GM12878 (cell line): ENCODE results near the gene TMEM72.

Experiments used
- EP300 ChIP-seq, 2 experiments: fragments of 150-350 bp in 1 of 2; IDR thresholded peaks; 2 replicates each; pipeline ENCODE4 v1.6.1; 2011 to 2012; ENCODE audit warnings: low read depth in 2 of 2, low read length in 2 of 2, borderline replicate concordance in 1 of 2, improper control_type of control experiment in 1 of 2, inconsistent platforms in 1 of 2; ENCODE audit not compliant: control insufficient read depth in 1 of 2
- NR2C2 ChIP-seq: IDR thresholded peaks from 2 replicates; pipeline ENCODE4 v1.6.1; 2011; ENCODE audit warnings: borderline replicate concordance, low read depth; ENCODE audit not compliant: control insufficient read depth, insufficient read length
- POLR2AphosphoS5 ChIP-seq: IDR thresholded peaks from 2 replicates; pipeline ENCODE4 v1.6.1; 2011; ENCODE audit warnings: mild to moderate bottlenecking, low read length, inconsistent platforms
- RFX5 ChIP-seq: IDR thresholded peaks from 2 replicates; pipeline ENCODE4 v1.6.1; 2011; ENCODE audit warnings: low read depth, low read length, improper control_type of control experiment
- TCF12 ChIP-seq: IDR thresholded peaks from 2 replicates; pipeline ENCODE4 v1.6.1; 2011; ENCODE audit warnings: low read depth, mild to moderate bottlenecking, low read length
- ZNF207 ChIP-seq: fragments of 450-650 bp; IDR thresholded peaks from 2 replicates; pipeline ENCODE4 v1.6.1; 2014; ENCODE audit warnings: antibody characterized with exemption, mild to moderate bottlenecking, borderline replicate concordance
- TF ChIP-seq, protein P1 (sequence below), 3 experiments: IDR thresholded peaks in 2 of 3; conservative IDR thresholded peaks in 1 of 3; 2 replicates each; pipeline ENCODE4 v1.5.1; 2011; ENCODE audit warnings: low read depth in 3 of 3, low read length in 3 of 3, mild to moderate bottlenecking in 3 of 3, control low read depth in 2 of 3, moderate library complexity in 2 of 3, inconsistent platforms in 1 of 3, mixed read lengths in 1 of 3; ENCODE audit not compliant: control insufficient read depth in 2 of 3, insufficient read depth in 1 of 3; ENCODE audit errors: extremely low read depth in 1 of 3
- TF ChIP-seq, protein P2 (sequence below): IDR thresholded peaks from 2 replicates; pipeline ENCODE4 v1.6.1; 2012; ENCODE audit warnings: improper control_type of control experiment, low read depth, low read length; ENCODE audit not compliant: insufficient replicate concordance

DNA sequence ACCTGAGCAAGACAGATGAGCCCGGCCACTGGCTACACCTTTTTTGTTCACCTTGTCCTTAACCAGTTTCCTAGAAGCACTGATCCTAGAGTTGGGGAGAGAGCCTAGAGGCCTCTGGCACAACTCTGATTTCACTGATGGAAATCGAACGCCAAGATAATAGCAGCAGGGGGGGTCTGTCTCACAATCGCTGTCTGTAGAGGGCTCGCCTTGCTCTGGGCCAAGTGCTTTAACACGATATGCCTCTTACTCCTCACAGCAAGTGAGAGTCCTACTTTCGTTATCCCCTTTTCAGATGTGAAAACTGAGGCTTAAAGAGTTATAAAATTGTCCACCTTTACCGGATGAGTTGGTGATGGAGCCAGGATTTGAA, 48.9 kb downstream of the TMEM72 start:
- TF ChIP-seq RFX5 (no peak), POLR2AphosphoS5 (no peak), NR2C2 (no peak), ZNF207 (no peak), EP300 (IDR thresholded peaks at IDR 0.05; ENCODE audit: borderline replicate concordance in 1 of 2, control insufficient read depth in 1 of 2, low read depth in 2 of 2, low read length in 2 of 2) (no peak), TCF12 (no peak)
- TF ChIP-seq, protein P1, sequence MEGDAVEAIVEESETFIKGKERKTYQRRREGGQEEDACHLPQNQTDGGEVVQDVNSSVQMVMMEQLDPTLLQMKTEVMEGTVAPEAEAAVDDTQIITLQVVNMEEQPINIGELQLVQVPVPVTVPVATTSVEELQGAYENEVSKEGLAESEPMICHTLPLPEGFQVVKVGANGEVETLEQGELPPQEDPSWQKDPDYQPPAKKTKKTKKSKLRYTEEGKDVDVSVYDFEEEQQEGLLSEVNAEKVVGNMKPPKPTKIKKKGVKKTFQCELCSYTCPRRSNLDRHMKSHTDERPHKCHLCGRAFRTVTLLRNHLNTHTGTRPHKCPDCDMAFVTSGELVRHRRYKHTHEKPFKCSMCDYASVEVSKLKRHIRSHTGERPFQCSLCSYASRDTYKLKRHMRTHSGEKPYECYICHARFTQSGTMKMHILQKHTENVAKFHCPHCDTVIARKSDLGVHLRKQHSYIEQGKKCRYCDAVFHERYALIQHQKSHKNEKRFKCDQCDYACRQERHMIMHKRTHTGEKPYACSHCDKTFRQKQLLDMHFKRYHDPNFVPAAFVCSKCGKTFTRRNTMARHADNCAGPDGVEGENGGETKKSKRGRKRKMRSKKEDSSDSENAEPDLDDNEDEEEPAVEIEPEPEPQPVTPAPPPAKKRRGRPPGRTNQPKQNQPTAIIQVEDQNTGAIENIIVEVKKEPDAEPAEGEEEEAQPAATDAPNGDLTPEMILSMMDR (IDR thresholded peaks at IDR 0.05 in 2 of 3, conservative IDR thresholded peaks at IDR 0.05 in 1 of 3; ENCODE audit: control insufficient read depth in 2 of 3, extremely low read depth in 1 of 3, insufficient read depth in 1 of 3, low read depth in 3 of 3, low read length in 3 of 3), result no peak
- TF ChIP-seq, protein P2, sequence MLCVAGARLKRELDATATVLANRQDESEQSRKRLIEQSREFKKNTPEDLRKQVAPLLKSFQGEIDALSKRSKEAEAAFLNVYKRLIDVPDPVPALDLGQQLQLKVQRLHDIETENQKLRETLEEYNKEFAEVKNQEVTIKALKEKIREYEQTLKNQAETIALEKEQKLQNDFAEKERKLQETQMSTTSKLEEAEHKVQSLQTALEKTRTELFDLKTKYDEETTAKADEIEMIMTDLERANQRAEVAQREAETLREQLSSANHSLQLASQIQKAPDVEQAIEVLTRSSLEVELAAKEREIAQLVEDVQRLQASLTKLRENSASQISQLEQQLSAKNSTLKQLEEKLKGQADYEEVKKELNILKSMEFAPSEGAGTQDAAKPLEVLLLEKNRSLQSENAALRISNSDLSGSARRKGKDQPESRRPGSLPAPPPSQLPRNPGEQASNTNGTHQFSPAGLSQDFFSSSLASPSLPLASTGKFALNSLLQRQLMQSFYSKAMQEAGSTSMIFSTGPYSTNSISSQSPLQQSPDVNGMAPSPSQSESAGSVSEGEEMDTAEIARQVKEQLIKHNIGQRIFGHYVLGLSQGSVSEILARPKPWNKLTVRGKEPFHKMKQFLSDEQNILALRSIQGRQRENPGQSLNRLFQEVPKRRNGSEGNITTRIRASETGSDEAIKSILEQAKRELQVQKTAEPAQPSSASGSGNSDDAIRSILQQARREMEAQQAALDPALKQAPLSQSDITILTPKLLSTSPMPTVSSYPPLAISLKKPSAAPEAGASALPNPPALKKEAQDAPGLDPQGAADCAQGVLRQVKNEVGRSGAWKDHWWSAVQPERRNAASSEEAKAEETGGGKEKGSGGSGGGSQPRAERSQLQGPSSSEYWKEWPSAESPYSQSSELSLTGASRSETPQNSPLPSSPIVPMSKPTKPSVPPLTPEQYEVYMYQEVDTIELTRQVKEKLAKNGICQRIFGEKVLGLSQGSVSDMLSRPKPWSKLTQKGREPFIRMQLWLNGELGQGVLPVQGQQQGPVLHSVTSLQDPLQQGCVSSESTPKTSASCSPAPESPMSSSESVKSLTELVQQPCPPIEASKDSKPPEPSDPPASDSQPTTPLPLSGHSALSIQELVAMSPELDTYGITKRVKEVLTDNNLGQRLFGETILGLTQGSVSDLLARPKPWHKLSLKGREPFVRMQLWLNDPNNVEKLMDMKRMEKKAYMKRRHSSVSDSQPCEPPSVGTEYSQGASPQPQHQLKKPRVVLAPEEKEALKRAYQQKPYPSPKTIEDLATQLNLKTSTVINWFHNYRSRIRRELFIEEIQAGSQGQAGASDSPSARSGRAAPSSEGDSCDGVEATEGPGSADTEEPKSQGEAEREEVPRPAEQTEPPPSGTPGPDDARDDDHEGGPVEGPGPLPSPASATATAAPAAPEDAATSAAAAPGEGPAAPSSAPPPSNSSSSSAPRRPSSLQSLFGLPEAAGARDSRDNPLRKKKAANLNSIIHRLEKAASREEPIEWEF, result no peak
